Sciatic nerve (tissue), 2 donors: ENCODE data around the gene MLLT6. TPM values are rescaled to one million over a fixed set of nuclear protein-coding genes. Genes with fewer than 3 reads are reported as not detected.

Experiments used
- ATAC-seq: fragments of 200-7000 bp; cut with Tn5 transposase; one replicate; pipeline ENCODE4 v1.9.1; 2020; ENCODE audit warnings: mild to moderate bottlenecking, moderate library complexity
- DNase-seq: peaks from one replicate; pipeline ENCODE4 v3.0.0-alpha.2; 2020; ENCODE audit warnings: low spot score
- intact Hi-C: fragments of 100-400 bp; cut with DNase I; formaldehyde crosslinking; loops from one replicate; pipeline ENCODE4 v1.14.2; 2022
- total RNA-seq: library from RNA; stranded (reverse); fragmentation: NEBNext Ultra II Directional; extraction: Animal tissue kit (Norgen Biotek cat#: 25700); gene quantifications from one replicate; pipeline ENCODE4 v1.2.1, GENCODE V29; 2021
- donor health status: DM: no; HTN: no; CAD: no.
- donor health status: DM: no; HTN: no; CAD: no.

The MLLT6 gene
- total RNA-seq, 1 donor from 2014 or later, result 202 TPM

- DNase-seq, result no peak
Measured at GRCh38 chr17:38674014-38674748, 30.9 kb upstream of the MLLT6 start.

GRCh38 chr17:38674749-38675615, 30.1 kb upstream of the MLLT6 start, which contains the start of gene EPOP:
EPOP (minus strand) TSS chr17:38674957; CDS start chr17:38674495, 462 bp downstream.
- ATAC-seq, result peak; percentile 88
- DNase-seq, result peak; percentile 89
- intact Hi-C loops, result loop anchor here (5.0 kb wide), 1 partner anchor 57 kb away; the partner anchor contains the start of gene CISD3

More at GRCh38 chr17:38674014-38674748, 30.9 kb upstream of the MLLT6 start:
- intact Hi-C loops, result no loop called here
- no peak for ATAC-seq

GRCh38 chr17:38676706-38677504, 28.2 kb upstream of the MLLT6 start:
- intact Hi-C loops, result loop anchor here (5.0 kb wide), 1 partner anchor 55 kb away; the partner anchor contains the start of gene CISD3
- ATAC-seq, result peak; percentile 86
- peak; percentile 90 for DNase-seq

GRCh38 chr17:38677819-38678218, 27.3 kb upstream of the MLLT6 start:
- ATAC-seq (no peak), DNase-seq (no peak)
- intact Hi-C loops, result loop anchor here (5.0 kb wide), 1 partner anchor 54 kb away; the partner anchor contains the start of gene CISD3

GRCh38 chr17:38681096-38681495, 24.0 kb upstream of the MLLT6 start:
- ATAC-seq, result no peak
- intact Hi-C loops, result no loop called here

GRCh38 chr17:38685491-38685890, 19.6 kb upstream of the MLLT6 start:
- DNase-seq, result no peak
- ATAC-seq, result peak; percentile 65
- intact Hi-C loops, result no loop called here

More at GRCh38 chr17:38681096-38681495, 24.0 kb upstream of the MLLT6 start:
- no peak for DNase-seq

- intact Hi-C loops, result no loop called here
- DNase-seq (no peak), ATAC-seq (no peak)
Measured at GRCh38 chr17:38687286-38687685, 17.8 kb upstream of the MLLT6 start.

- ATAC-seq, result no peak
- DNase-seq, result no peak
- intact Hi-C loops, result no loop called here
Measured at GRCh38 chr17:38690386-38690785, 14.7 kb upstream of the MLLT6 start.

GRCh38 chr17:38691154-38691553, 13.9 kb upstream of the MLLT6 start:
- ATAC-seq, result no peak
- DNase-seq, result no peak
- intact Hi-C loops, result no loop called here

GRCh38 chr17:38693700-38694329, 11.3 kb upstream of the MLLT6 start:
- peak; percentile 98 for ATAC-seq
- peak; percentile 93 for DNase-seq
- intact Hi-C loops, result no loop called here

GRCh38 chr17:38697061-38697820, 7.8 kb upstream of the MLLT6 start:
- no peak for ATAC-seq
- intact Hi-C loops, result no loop called here
- DNase-seq, result no peak

GRCh38 chr17:38698760-38699159, 6.3 kb upstream of the MLLT6 start:
- ATAC-seq, result no peak
- intact Hi-C loops, result no loop called here
- DNase-seq, result no peak

- peak; percentile 75 for DNase-seq
- ATAC-seq, result peak; percentile 0
- intact Hi-C loops, result no loop called here
Measured at GRCh38 chr17:38701504-38702165, 3.4 kb upstream of the MLLT6 start.

GRCh38 chr17:38702166-38702915, 2.7 kb upstream of the MLLT6 start:
- intact Hi-C loops, result no loop called here
- DNase-seq (peak; percentile 91), ATAC-seq (peak; percentile 78)

GRCh38 chr17:38702916-38703741, 1.9 kb upstream of the MLLT6 start:
- ATAC-seq, result no peak
- intact Hi-C loops, result no loop called here
- DNase-seq, result no peak
